ENCODE results near the gene BABAM1.

DNA sequence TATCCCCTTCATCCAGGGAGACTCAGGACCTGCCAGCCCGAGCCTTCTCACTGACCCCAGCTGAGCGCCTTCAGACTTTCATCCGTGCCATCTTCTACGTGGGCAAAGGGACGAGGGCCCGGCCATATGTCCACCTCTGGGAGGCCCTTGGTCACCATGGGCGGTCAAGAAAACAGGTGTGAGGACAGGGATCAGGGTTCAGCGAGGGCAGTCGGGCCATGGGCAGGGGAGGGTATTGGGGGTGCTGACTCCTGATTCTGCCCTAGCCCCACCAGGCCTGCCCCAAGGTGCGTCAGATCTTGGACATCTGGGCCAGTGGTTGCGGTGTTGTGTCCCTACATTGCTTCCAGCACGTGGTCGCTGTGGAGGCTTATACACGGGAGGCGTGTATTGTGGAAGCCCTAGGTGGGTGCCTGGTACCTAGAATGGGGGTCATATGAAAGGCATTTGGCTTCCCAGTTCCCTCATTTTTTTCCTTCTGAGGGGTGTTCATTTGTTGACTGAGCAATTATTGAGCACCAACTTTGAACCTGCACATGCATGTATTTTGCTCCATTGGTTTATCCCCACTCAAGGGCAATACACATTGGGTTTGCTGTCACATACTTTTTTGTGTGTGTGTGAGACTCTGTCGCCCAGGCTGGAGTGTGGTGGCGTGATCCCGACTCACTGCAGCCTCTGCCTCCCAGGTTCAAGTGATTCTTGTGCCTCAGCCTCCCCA, 18.3 kb downstream of the BABAM1 start:
- TF ChIP-seq POLR2AphosphoS5 (IDR thresholded peaks at IDR 0.05; ENCODE audit: low read depth, low read length), result no peak
- TF ChIP-seq TAF1 (IDR thresholded peaks at IDR 0.05; ENCODE audit: low read depth, low read length), result no peak
- no peak for TF ChIP-seq POLR2A (IDR thresholded peaks at IDR 0.05; ENCODE audit: low read depth, low read length)
- TF ChIP-seq PAX5 (IDR thresholded peaks at IDR 0.05; ENCODE audit: insufficient read depth, low read length, severe bottlenecking), result no peak
- no peak for TF ChIP-seq POU2F2 (IDR thresholded peaks at IDR 0.05; ENCODE audit: low read depth, low read length)

Measured in GM12891 (cell line).